DOHH2 (cell line): ENCODE data around the gene PLCD1.

ENCODE experiments used
- H3F3A ChIP-seq: fragments of 200-600 bp; sonication (generic), shearing (Covaris generic); 2 replicates; pipeline ENCODE4 v1.6.0; 2016; ENCODE audit warnings: antibody characterized with exemption, mild to moderate bottlenecking; ENCODE audit not compliant: control insufficient read depth, insufficient read depth
- H3K27ac ChIP-seq: fragments of 200-600 bp; sonication (generic); 2 replicates; pipeline ENCODE4 v1.5.1; 2014; ENCODE audit warnings: low read depth, mild to moderate bottlenecking, low read length, moderate library complexity
- H3K27me3 ChIP-seq: fragments of 200-600 bp; sonication (generic); 2 replicates; pipeline ENCODE4 v1.6.1; 2014; ENCODE audit warnings: mild to moderate bottlenecking, low read length, mixed read lengths; ENCODE audit not compliant: control insufficient read depth
- H3K36me3 ChIP-seq: fragments of 200-600 bp; sonication (generic); 2 replicates; pipeline ENCODE4 v1.6.1; 2014; ENCODE audit warnings: mild to moderate bottlenecking, low read length, moderate library complexity, mixed read lengths; ENCODE audit not compliant: control insufficient read depth
- H3K4me1 ChIP-seq: fragments of 200-600 bp; sonication (generic); 2 replicates; pipeline ENCODE4 v1.6.1; 2014; ENCODE audit warnings: mild to moderate bottlenecking, low read length, mixed read lengths; ENCODE audit not compliant: control insufficient read depth
- H3K4me2 ChIP-seq: fragments of 200-600 bp; sonication (generic); 2 replicates; pipeline ENCODE4 v1.6.0; 2014; ENCODE audit warnings: mild to moderate bottlenecking, low read length, moderate library complexity
- H3K4me3 ChIP-seq: fragments of 200-600 bp; sonication (generic); 2 replicates; pipeline ENCODE4 v1.5.1; 2014; ENCODE audit warnings: mild to moderate bottlenecking, low read length, mixed read lengths
- H3K79me2 ChIP-seq: fragments of 200-600 bp; sonication (generic); 2 replicates; pipeline ENCODE4 v1.6.1; 2014; ENCODE audit warnings: mild to moderate bottlenecking, low read length, mixed read lengths; ENCODE audit not compliant: control insufficient read depth
- H3K9me2 ChIP-seq: fragments of 200-600 bp; sonication (generic); replicated peaks from 2 replicates; pipeline ENCODE4 v1.6.1; 2014; ENCODE audit warnings: mild to moderate bottlenecking, low read length, mixed read lengths; ENCODE audit not compliant: control insufficient read depth
- H3K9me3 ChIP-seq: fragments of 200-600 bp; sonication (generic); 2 replicates; pipeline ENCODE4 v1.6.1; 2014; ENCODE audit warnings: antibody characterized with exemption, low read length, mixed read lengths; ENCODE audit not compliant: control insufficient read depth, insufficient read depth
- H4K20me1 ChIP-seq: fragments of 200-600 bp; sonication (generic); 2 replicates; pipeline ENCODE4 v1.6.0; 2014; ENCODE audit warnings: low read depth, mild to moderate bottlenecking, antibody characterized with exemption, low read length, moderate library complexity; ENCODE audit not compliant: control insufficient read depth, insufficient read depth
- CTCF ChIP-seq: fragments of 200-600 bp; sonication (generic); IDR thresholded peaks from one replicate; pipeline ENCODE4 v1.5.1; 2014; ENCODE audit warnings: antibody characterized with exemption, mild to moderate bottlenecking, low read depth, low read length; ENCODE audit not compliant: poor library complexity, severe bottlenecking
- EZH2phosphoT487 ChIP-seq: fragments of 200-600 bp; sonication (generic); IDR thresholded peaks from 2 replicates; pipeline ENCODE4 v1.6.1; 2017; ENCODE audit warnings: borderline replicate concordance, mild to moderate bottlenecking, antibody characterized with exemption, low read length, moderate library complexity, mixed read lengths

Gene PLCD1

GRCh38 chr3:38062809-38063208 is 33.4 kb upstream of the PLCD1 start:
- H3K27ac ChIP-seq, result no peak overlapping the region
- no peaks in the 10 kb centered on the region for H4K20me1 ChIP-seq
- no peaks in the 10 kb centered on the region for H3K4me1 ChIP-seq
- no peaks in the 10 kb centered on the region for H3K9me3 ChIP-seq
- no peaks in the 10 kb centered on the region for H3K79me2 ChIP-seq
- H3K36me3 ChIP-seq, result no peaks in the 10 kb centered on the region
- TF ChIP-seq EZH2phosphoT487 (no peak), CTCF (no peak)
- H3K4me3 ChIP-seq, result no peak overlapping the region
- H3F3A ChIP-seq, result no peaks in the 10 kb centered on the region
- no peaks in the 10 kb centered on the region for H3K9me2 ChIP-seq
- no peak overlapping the region for H3K4me2 ChIP-seq
- peaks cover 10% of the 10 kb centered on the region for H3K27me3 ChIP-seq

- H3K36me3 ChIP-seq, result no peaks in the 10 kb centered on the region
- no peaks in the 10 kb centered on the region for H4K20me1 ChIP-seq
- H3K4me3 ChIP-seq, result no peak overlapping the region
- TF ChIP-seq EZH2phosphoT487 (no peak), CTCF (no peak)
- H3K4me1 ChIP-seq, result no peaks in the 10 kb centered on the region
- peaks cover 3% of the 10 kb centered on the region; the same call in 1 of the 2 replicates for H3K27me3 ChIP-seq
- H3K27ac ChIP-seq, result no peak overlapping the region
- H3K4me2 ChIP-seq, result no peak overlapping the region
- no peaks in the 10 kb centered on the region for H3F3A ChIP-seq
- no peaks in the 10 kb centered on the region for H3K79me2 ChIP-seq
- no peaks in the 10 kb centered on the region for H3K9me3 ChIP-seq
- H3K9me2 ChIP-seq, result no peaks in the 10 kb centered on the region
Measured at GRCh38 chr3:38059591-38059990, 30.1 kb upstream of the PLCD1 start.

GRCh38 chr3:38059148-38059547 is 29.7 kb upstream of the PLCD1 start:
- H3K36me3 ChIP-seq, result no peaks in the 10 kb centered on the region
- no peak overlapping the region for H3K4me2 ChIP-seq
- H3K27ac ChIP-seq, result no peak overlapping the region
- peaks cover 3% of the 10 kb centered on the region; the same call in 1 of the 2 replicates for H3K27me3 ChIP-seq
- no peaks in the 10 kb centered on the region for H3K9me3 ChIP-seq
- H3F3A ChIP-seq, result no peaks in the 10 kb centered on the region
- no peak overlapping the region for H3K4me3 ChIP-seq
- H3K4me1 ChIP-seq, result no peaks in the 10 kb centered on the region
- TF ChIP-seq EZH2phosphoT487, result no peak
- TF ChIP-seq CTCF, result no peak
- no peaks in the 10 kb centered on the region for H3K9me2 ChIP-seq
- no peaks in the 10 kb centered on the region for H3K79me2 ChIP-seq
- no peaks in the 10 kb centered on the region for H4K20me1 ChIP-seq
